CD14-positive monocyte (primary cell): ENCODE results near the gene GAB1. TPM values are rescaled to one million over a fixed set of nuclear protein-coding genes. Genes with fewer than 3 reads are reported as not detected.

Experiments
- DNase-seq, 3 donors: peaks; one replicate each; pipeline ENCODE4 v3.0.0-alpha.2; 2011 to 2022
- H2AFZ ChIP-seq: 2 replicates; pipeline ENCODE4 v1.6.0; 2012; ENCODE audit warnings: mild to moderate bottlenecking, low read depth, low read length, inconsistent platforms; ENCODE audit not compliant: insufficient read depth, poor library complexity, severe bottlenecking
- H3K27ac ChIP-seq, 2 donors: 1 replicate in 1 of 2; 2 replicates in 1 of 2; pipeline ENCODE4 v1.5.1; 2012 to 2013; ENCODE audit warnings: low read length in 2 of 2, control low read depth in 1 of 2, inconsistent platforms in 1 of 2, low read depth in 1 of 2, mild to moderate bottlenecking in 1 of 2
- H3K27me3 ChIP-seq, 2 donors: one replicate each; pipeline versions ENCODE4 v1.6.0 to v1.6.1; 2011 to 2013; ENCODE audit warnings: low read length in 2 of 2; ENCODE audit not compliant: control insufficient read depth in 2 of 2, insufficient read depth in 2 of 2
- H3K36me3 ChIP-seq, 2 donors: replicated peaks in 1 of 2; 1 replicate in 1 of 2; 2 replicates in 1 of 2; pipeline versions ENCODE4 v1.5.1 to v1.6.1; 2012 to 2013; ENCODE audit warnings: low read length in 2 of 2, control low read depth in 1 of 2, inconsistent platforms in 1 of 2, mild to moderate bottlenecking in 1 of 2; ENCODE audit not compliant: insufficient read depth in 2 of 2, control insufficient read depth in 1 of 2
- H3K4me1 ChIP-seq, 2 donors: 1 replicate in 1 of 2; 2 replicates in 1 of 2; pipeline versions ENCODE4 v1.5.1 to v1.6.1; 2012 to 2013; ENCODE audit warnings: low read length in 2 of 2, control low read depth in 1 of 2, inconsistent platforms in 1 of 2, mild to moderate bottlenecking in 1 of 2, moderate library complexity in 1 of 2; ENCODE audit not compliant: insufficient read depth in 2 of 2, control insufficient read depth in 1 of 2
- H3K4me2 ChIP-seq: replicated peaks from 2 replicates; pipeline ENCODE3; 2012; ENCODE audit warnings: low read length, moderate library complexity, mild to moderate bottlenecking; ENCODE audit not compliant: poor library complexity, severe bottlenecking; ENCODE audit errors: extremely low read depth
- H3K4me3 ChIP-seq, 3 experiments: fragments of 200-600 bp in 1 of 3; sonication (generic) in 1 of 3; replicated peaks in 1 of 3; 1 replicate in 2 of 3; 2 replicates in 1 of 3; pipeline ENCODE4 v1.5.1; 2011 to 2013; ENCODE audit warnings: low read length in 3 of 3, mild to moderate bottlenecking in 3 of 3, control low read depth in 2 of 3, low read depth in 2 of 3, inconsistent platforms in 1 of 3, moderate library complexity in 1 of 3
- H3K79me2 ChIP-seq: 2 replicates; pipeline ENCODE4 v1.6.0; 2012; ENCODE audit warnings: mild to moderate bottlenecking, control low read depth, inconsistent platforms, low read length, moderate library complexity; ENCODE audit not compliant: insufficient read depth
- H3K9ac ChIP-seq: 2 replicates; pipeline ENCODE4 v1.6.0; 2017; ENCODE audit warnings: low read length, mild to moderate bottlenecking; ENCODE audit not compliant: insufficient read depth, poor library complexity, severe bottlenecking
- H3K9me3 ChIP-seq, 2 donors: replicated peaks in 1 of 2; 1 replicate in 1 of 2; 2 replicates in 1 of 2; pipeline versions ENCODE4 v1.5.1 to v1.6.1; 2012 to 2013; ENCODE audit warnings: low read length in 2 of 2, control low read depth in 1 of 2; ENCODE audit not compliant: control insufficient read depth in 1 of 2, insufficient read depth in 1 of 2
- H4K20me1 ChIP-seq: 2 replicates; pipeline ENCODE4 v1.6.0; 2012; ENCODE audit warnings: mild to moderate bottlenecking, low read length, control low read depth, moderate library complexity; ENCODE audit not compliant: insufficient read depth
- H3K27ac Mint-ChIP-seq, 7 donors: one replicate each; pipeline ENCODE4 v1.8.0; 2020; ENCODE audit warnings: mild to moderate bottlenecking in 7 of 7, mixed read lengths in 7 of 7, moderate library complexity in 6 of 7, inconsistent platforms in 2 of 7
- H3K27me3 Mint-ChIP-seq, 3 donors: one replicate each; pipeline ENCODE4 v1.8.0; 2021 to 2022; ENCODE audit warnings: low read depth in 3 of 3, mild to moderate bottlenecking in 3 of 3, mixed read lengths in 3 of 3, moderate library complexity in 3 of 3, inconsistent platforms in 1 of 3
- H3K36me3 Mint-ChIP-seq, 2 donors: one replicate each; pipeline ENCODE4 v1.8.0; 2020; ENCODE audit warnings: mixed read lengths in 2 of 2, inconsistent platforms in 1 of 2, mild to moderate bottlenecking in 1 of 2
- H3K4me1 Mint-ChIP-seq: one replicate; pipeline ENCODE4 v1.8.0; 2020; ENCODE audit warnings: mild to moderate bottlenecking, mixed read lengths
- H3K4me3 Mint-ChIP-seq, 2 donors: one replicate each; pipeline ENCODE4 v1.8.0; 2020; ENCODE audit warnings: mild to moderate bottlenecking in 2 of 2, mixed read lengths in 2 of 2, moderate library complexity in 1 of 2
- H3K9me3 Mint-ChIP-seq, 7 donors: one replicate each; pipeline ENCODE4 v1.8.0; 2020 to 2022; ENCODE audit warnings: mixed read lengths in 7 of 7, mild to moderate bottlenecking in 6 of 7, moderate library complexity in 6 of 7, inconsistent platforms in 2 of 7
- CTCF ChIP-seq: fragments of 200-600 bp; IDR thresholded peaks from one replicate; pipeline ENCODE4 v1.8.0; 2022; ENCODE audit warnings: antibody characterized with exemption, mild to moderate bottlenecking
- WGBS: methylation state at CpG from one replicate; pipeline ENCODE4 v1.1.5; 2013; ENCODE audit warnings: missing lambda C conversion rate; ENCODE audit not compliant: insufficient coverage; 5-methylcytosine and 5-hydroxymethylcytosine counted together
- intact Hi-C, 2 donors: fragments of 100-400 bp; cut with micrococcal nuclease; formaldehyde crosslinking; loops; one replicate each; pipeline versions ENCODE4 v1.15.0 to v1.15.1; 2023
- polyA plus RNA-seq, 3 donors: library from polyadenylated mRNA; depleted of rRNA in 1 of 3; unstranded in 2 of 3; stranded (reverse) in 1 of 3; fragments of 300-500 nt in 2 of 3; fragments of >200 nt in 1 of 3; fragmentation: Illumina TruSeq in 2 of 3; gene quantifications; 1 replicate in 2 of 3; 2 replicates in 1 of 3; pipeline ENCODE4 v1.2.3, GENCODE V29; 2012 to 2021

Gene GAB1
- polyA plus RNA-seq, 3 donors, result 0.55 to 7.3 (median 0.69) TPM

DNA sequence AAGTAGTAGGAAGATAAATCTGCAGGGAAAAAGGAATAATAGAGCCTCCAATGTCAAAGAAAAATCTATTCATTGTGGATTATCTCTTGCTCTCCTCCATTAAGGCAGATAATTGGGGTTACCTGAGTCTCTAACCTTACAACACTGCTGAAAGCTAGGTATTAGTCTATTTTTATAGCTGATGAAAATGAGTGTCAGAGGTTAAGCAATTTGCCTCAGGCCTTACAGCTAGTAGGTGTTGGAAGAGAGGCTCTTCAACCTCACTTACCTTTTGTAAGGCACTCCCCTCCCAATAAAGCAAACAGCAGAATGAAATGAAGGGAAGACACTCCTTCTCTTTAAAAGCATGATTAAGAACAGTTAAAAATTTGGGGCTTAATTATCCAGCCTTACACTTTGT is 45.4 kb upstream of the GAB1 start:
- H3K79me2 ChIP-seq, result no peaks in the 10 kb centered on the region
- no peak overlapping the region for H3K27ac Mint-ChIP-seq

GRCh38 chr4:143292858-143293257 is 43.8 kb upstream of the GAB1 start:
- intact Hi-C loops, result no loop called here
- Histone ChIP-seq H3K4me2 (no peak overlapping the region), H3K36me3 (no peaks in the 10 kb centered on the region), H3K9me3 (no peaks in the 10 kb centered on the region), H3K4me1 (no peaks in the 10 kb centered on the region), H3K9ac (no peak overlapping the region), H3K27me3 (no peaks in the 10 kb centered on the region), H3K4me3 (no peak overlapping the region), H4K20me1 (no peaks in the 10 kb centered on the region), H2AFZ (no peak overlapping the region), H3K27ac (no peak overlapping the region), H3K79me2 (no peaks in the 10 kb centered on the region)
- no peak for DNase-seq
- no peaks in the 10 kb centered on the region for H3K36me3 Mint-ChIP-seq
- no peak overlapping the region for H3K27ac Mint-ChIP-seq
- H3K4me3 Mint-ChIP-seq, result no peak overlapping the region
- no CpG with 5 or more reads among the region's 1 CpG for WGBS
- TF ChIP-seq CTCF, result no peak
- H3K9me3 Mint-ChIP-seq, result no peaks in the 10 kb centered on the region
- no peaks in the 10 kb centered on the region for H3K4me1 Mint-ChIP-seq
- H3K27me3 Mint-ChIP-seq, result peaks cover 0 to 2% (median 0%) of the 10 kb centered on the region in 3 donors

More for the DNA sequence above, 45.4 kb upstream of the GAB1 start:
- no peaks in the 10 kb centered on the region for H3K9me3 ChIP-seq
- intact Hi-C loops, result no loop called here
- H3K4me1 Mint-ChIP-seq, result no peaks in the 10 kb centered on the region
- no peak overlapping the region for H3K4me3 Mint-ChIP-seq
- no peaks in the 10 kb centered on the region for H3K36me3 ChIP-seq
- no peaks in the 10 kb centered on the region for H3K36me3 Mint-ChIP-seq
- no peak for TF ChIP-seq CTCF
- no peak overlapping the region for H2AFZ ChIP-seq
- H3K4me1 ChIP-seq, result no peaks in the 10 kb centered on the region
- DNase-seq, result no peak
- no peak overlapping the region for H3K4me2 ChIP-seq
- H3K27me3 ChIP-seq, result no peaks in the 10 kb centered on the region
- no peaks in the 10 kb centered on the region for H3K9me3 Mint-ChIP-seq
- peaks cover 0 to 2% (median 2%) of the 10 kb centered on the region in 3 donors for H3K27me3 Mint-ChIP-seq
- H3K9ac ChIP-seq, result no peak overlapping the region
- H4K20me1 ChIP-seq, result no peaks in the 10 kb centered on the region
- no peak overlapping the region for H3K27ac ChIP-seq
- no peak overlapping the region for H3K4me3 ChIP-seq
